ENCODE data around the gene GPR142. TPM values are rescaled to one million over a fixed set of nuclear protein-coding genes. Genes with fewer than 3 reads are reported as not detected.

Gene GPR142
- total and polyA plus RNA-seq, 4 experiments from 2014 or later, result not detected

GRCh38 chr17:74380086-74380958 is 13.0 kb downstream of the GPR142 start:
- H3K9me3 Mint-ChIP-seq, result peaks cover 0 to 3% (median 0%) of the 10 kb centered on the region in 8 donors
- H3K4me1 Mint-ChIP-seq, result peaks cover 0 to 8% (median under 1%) of the 10 kb centered on the region in 4 donors
- Histone ChIP-seq H3K9me3 (ENCODE audit: control insufficient read depth in 1 of 2, low read length in 2 of 2) (no peaks in the 10 kb centered on the region), H3K4me1 (ENCODE audit: insufficient read depth, low read length) (peaks cover 9% of the 10 kb centered on the region), H3K4me3 (ENCODE audit: low read length in 2 of 2) (no peak overlapping the region), H3K27ac (ENCODE audit: low read depth, low read length) (no peak overlapping the region), H3K36me3 (ENCODE audit: insufficient read depth, low read length) (no peaks in the 10 kb centered on the region), H3K27me3 (ENCODE audit: insufficient read depth, low read length) (no peaks in the 10 kb centered on the region)
- peak overlapping the region in 2 of 7 donors; percentile 48 to 89 for H3K27ac Mint-ChIP-seq
- H3K4me3 Mint-ChIP-seq, result peak overlapping the region in 1 of 8 donors; percentile 39
- no peaks in the 10 kb centered on the region for H3K36me3 Mint-ChIP-seq
- intact Hi-C loops (cut with micrococcal nuclease), result no loop called here
- POLR2A ChIA-PET (ENCODE audit: partially characterized antibody), result no interaction called here
- DNase-seq, result no peak
- H3K27me3 Mint-ChIP-seq, result peaks cover 2 to 4% of the 10 kb centered on the region in 2 donors
- CTCF ChIA-PET (ENCODE audit: partially characterized antibody), result interaction anchor here (1.2 to 5.1 kb wide), 10 partner anchors 11 to 152 kb away, joined by 3 to 65 read pairs (median 6); partner anchors contain the start of gene GPR142

- Mint-ChIP-seq H3K27me3 (peaks cover 2 to 4% of the 10 kb centered on the region in 2 donors), H3K9me3 (peaks cover 0 to 1% (median 0%) of the 10 kb centered on the region in 8 donors), H3K36me3 (no peaks in the 10 kb centered on the region), H3K27ac (peak overlapping the region in 2 of 7 donors; percentile 57 to 89), H3K4me1 (peaks cover 0 to 8% (median under 1%) of the 10 kb centered on the region in 4 donors), H3K4me3 (no peak overlapping the region)
- intact Hi-C loops (cut with micrococcal nuclease), result no loop called here
- ChIA-PET POLR2A (ENCODE audit: partially characterized antibody) (no interaction called here), CTCF (ENCODE audit: partially characterized antibody) (interaction anchor here (0.9 to 5.1 kb wide), 4 partner anchors 10 to 111 kb away, joined by 3 to 65 read pairs (median 28); partner anchors contain the start of gene GPR142)
- Histone ChIP-seq H3K4me3 (ENCODE audit: low read length in 2 of 2) (no peak overlapping the region), H3K27me3 (ENCODE audit: insufficient read depth, low read length) (no peaks in the 10 kb centered on the region), H3K9me3 (ENCODE audit: control insufficient read depth in 1 of 2, low read length in 2 of 2) (no peaks in the 10 kb centered on the region), H3K4me1 (ENCODE audit: insufficient read depth, low read length) (peaks cover 9% of the 10 kb centered on the region), H3K27ac (ENCODE audit: low read depth, low read length) (no peak overlapping the region), H3K36me3 (ENCODE audit: insufficient read depth, low read length) (no peaks in the 10 kb centered on the region)
- no peak for DNase-seq
Observed at GRCh38 chr17:74380959-74381808, 13.9 kb downstream of the GPR142 start.

- H3K9me3 Mint-ChIP-seq, result peaks cover 0 to 1% (median 0%) of the 10 kb centered on the region in 8 donors
- H3K27ac Mint-ChIP-seq, result peak overlapping the region in 1 of 7 donors; percentile 43
Observed at GRCh38 chr17:74383141-74383540, 15.8 kb downstream of the GPR142 start.

GRCh38 chr17:74385201-74385600 is 17.9 kb downstream of the GPR142 start:
- POLR2A ChIA-PET (ENCODE audit: partially characterized antibody), result no interaction called here
- Histone ChIP-seq H3K27ac (ENCODE audit: low read depth, low read length) (no peak overlapping the region), H3K4me1 (ENCODE audit: insufficient read depth, low read length) (no peaks in the 10 kb centered on the region), H3K36me3 (ENCODE audit: insufficient read depth, low read length) (no peaks in the 10 kb centered on the region), H3K9me3 (ENCODE audit: control insufficient read depth in 1 of 2, low read length in 2 of 2) (no peaks in the 10 kb centered on the region), H3K27me3 (ENCODE audit: insufficient read depth, low read length) (no peaks in the 10 kb centered on the region), H3K4me3 (ENCODE audit: low read length in 2 of 2) (no peak overlapping the region)
- no peak for DNase-seq
- CTCF ChIA-PET (ENCODE audit: partially characterized antibody), result interaction anchor here (0.7 to 1.6 kb wide), 3 partner anchors 16 to 751 kb away, joined by 3 to 5 read pairs (median 4); no protein-coding TSS in a partner anchor
- peaks cover 0 to 1% (median 0%) of the 10 kb centered on the region in 8 donors for H3K9me3 Mint-ChIP-seq
- H3K4me1 Mint-ChIP-seq, result peaks cover 0 to 7% (median 0%) of the 10 kb centered on the region in 4 donors
- H3K36me3 Mint-ChIP-seq, result no peaks in the 10 kb centered on the region
- intact Hi-C loops (cut with micrococcal nuclease), result no loop called here
- H3K27me3 Mint-ChIP-seq, result peaks cover 0 to 4% of the 10 kb centered on the region in 2 donors
- H3K4me3 Mint-ChIP-seq, result no peak overlapping the region
- no peak overlapping the region for H3K27ac Mint-ChIP-seq

More at GRCh38 chr17:74383141-74383540, 15.8 kb downstream of the GPR142 start:
- CTCF ChIA-PET (ENCODE audit: partially characterized antibody), result no interaction called here
- Histone ChIP-seq H3K36me3 (ENCODE audit: insufficient read depth, low read length) (no peaks in the 10 kb centered on the region), H3K27me3 (ENCODE audit: insufficient read depth, low read length) (no peaks in the 10 kb centered on the region), H3K9me3 (ENCODE audit: control insufficient read depth in 1 of 2, low read length in 2 of 2) (no peaks in the 10 kb centered on the region), H3K4me1 (ENCODE audit: insufficient read depth, low read length) (peaks cover 9% of the 10 kb centered on the region), H3K4me3 (ENCODE audit: low read length in 2 of 2) (no peak overlapping the region), H3K27ac (ENCODE audit: low read depth, low read length) (no peak overlapping the region)
- Mint-ChIP-seq H3K4me1 (peaks cover 0 to 8% (median under 1%) of the 10 kb centered on the region in 4 donors), H3K27me3 (peaks cover 1 to 4% of the 10 kb centered on the region in 2 donors), H3K4me3 (no peak overlapping the region), H3K36me3 (no peaks in the 10 kb centered on the region)
- DNase-seq, result no peak
- POLR2A ChIA-PET (ENCODE audit: partially characterized antibody), result no interaction called here
- intact Hi-C loops (cut with micrococcal nuclease), result no loop called here

- no peak overlapping the region for H3K27ac ChIP-seq (ENCODE audit: low read depth, low read length)
- POLR2A ChIA-PET (ENCODE audit: partially characterized antibody), result no interaction called here
- no peak overlapping the region for H3K4me3 Mint-ChIP-seq
- peaks cover 0 to 4% of the 10 kb centered on the region in 2 donors for H3K27me3 Mint-ChIP-seq
- H3K4me3 ChIP-seq (ENCODE audit: low read length in 2 of 2), result no peak overlapping the region
- H3K9me3 ChIP-seq (ENCODE audit: control insufficient read depth in 1 of 2, low read length in 2 of 2), result no peaks in the 10 kb centered on the region
- CTCF ChIA-PET (ENCODE audit: partially characterized antibody), result interaction anchor here (1.5 kb wide), 1 partner anchor 17 kb away, joined by 3 read pairs; no protein-coding TSS in a partner anchor
- H3K4me1 ChIP-seq (ENCODE audit: insufficient read depth, low read length), result no peaks in the 10 kb centered on the region
- H3K9me3 Mint-ChIP-seq, result peaks cover 0 to 1% (median 0%) of the 10 kb centered on the region in 8 donors
- intact Hi-C loops (cut with micrococcal nuclease), result no loop called here
- no peaks in the 10 kb centered on the region for H3K27me3 ChIP-seq (ENCODE audit: insufficient read depth, low read length)
- no peaks in the 10 kb centered on the region for H3K36me3 ChIP-seq (ENCODE audit: insufficient read depth, low read length)
- H3K36me3 Mint-ChIP-seq, result no peaks in the 10 kb centered on the region
- no peak overlapping the region for H3K27ac Mint-ChIP-seq
- DNase-seq, result no peak
- no peaks in the 10 kb centered on the region for H3K4me1 Mint-ChIP-seq
Observed at GRCh38 chr17:74386386-74386785, 19.1 kb downstream of the GPR142 start.

GRCh38 chr17:74387365-74388218 is 20.3 kb downstream of the GPR142 start:
- H3K4me3 ChIP-seq (ENCODE audit: low read length in 2 of 2), result no peak overlapping the region
- Mint-ChIP-seq H3K4me1 (no peaks in the 10 kb centered on the region), H3K36me3 (no peaks in the 10 kb centered on the region), H3K27me3 (peaks cover 0 to 4% of the 10 kb centered on the region in 2 donors), H3K4me3 (no peak overlapping the region), H3K9me3 (peaks cover 0 to 1% (median 0%) of the 10 kb centered on the region in 8 donors), H3K27ac (no peak overlapping the region)
- no peak for DNase-seq
- H3K36me3 ChIP-seq (ENCODE audit: insufficient read depth, low read length), result no peaks in the 10 kb centered on the region
- no peaks in the 10 kb centered on the region for H3K4me1 ChIP-seq (ENCODE audit: insufficient read depth, low read length)
- H3K9me3 ChIP-seq (ENCODE audit: control insufficient read depth in 1 of 2, low read length in 2 of 2), result no peaks in the 10 kb centered on the region
- ChIA-PET CTCF (ENCODE audit: partially characterized antibody) (no interaction called here), POLR2A (ENCODE audit: partially characterized antibody) (no interaction called here)
- no peak overlapping the region for H3K27ac ChIP-seq (ENCODE audit: low read depth, low read length)
- intact Hi-C loops (cut with micrococcal nuclease), result no loop called here
- H3K27me3 ChIP-seq (ENCODE audit: insufficient read depth, low read length), result no peaks in the 10 kb centered on the region

Data from CD4-positive, alpha-beta memory T cell (primary cell).